GM13977 (cell line): Measurements from ENCODE around the gene KCTD2.

Source experiments
- DNase-seq: peaks from one replicate; pipeline ENCODE4 v3.0.0; 2012; ENCODE audit warnings: low spot score
- CTCF ChIP-seq: IDR thresholded peaks from 2 replicates; pipeline ENCODE4 v1.5.1; 2012; ENCODE audit warnings: mild to moderate bottlenecking, control low read depth; ENCODE audit not compliant: insufficient read depth; ENCODE audit errors: extremely low read depth, missing control alignments
- in situ Hi-C: fragments of 300-500 bp; cut with MboI; formaldehyde crosslinking; loops from one replicate; pipeline ENCODE4 v1.12.0; 2022; ENCODE audit warnings: low sequenced_read_pairs, low pct_unique_long_range_greater_than_20kb, mixed read lengths, inconsistent platforms; ENCODE audit not compliant: unreplicated experiment

Gene KCTD2

GRCh38 chr17:75010683-75011400, 36.2 kb upstream of the KCTD2 start:
- in situ Hi-C loops, result no loop called here
- TF ChIP-seq CTCF, result no peak
- peak; percentile 16 for DNase-seq

- in situ Hi-C loops, result no loop called here
Observed at GRCh38 chr17:75011401-75012095, 35.5 kb upstream of the KCTD2 start.

GRCh38 chr17:75012096-75012345, 35.0 kb upstream of the KCTD2 start:
- in situ Hi-C loops, result no loop called here
- TF ChIP-seq CTCF, result no peak
- DNase-seq, result no peak

More at GRCh38 chr17:75011401-75012095, 35.5 kb upstream of the KCTD2 start:
- TF ChIP-seq CTCF, result no peak
- DNase-seq, result peak; percentile 14

GRCh38 chr17:75012346-75013091, 34.5 kb upstream of the KCTD2 start, which contains the start of gene MRPL58:
TSS of gene MRPL58 (plus strand) at chr17:75012670. CDS start at chr17:75012687, 17 bp downstream.
- in situ Hi-C loops, result no loop called here
- peak; percentile 30 for TF ChIP-seq CTCF
- DNase-seq, result peak; percentile 94

- in situ Hi-C loops, result no loop called here
- TF ChIP-seq CTCF, result no peak
- DNase-seq, result no peak
Observed at GRCh38 chr17:75013092-75013559, 33.9 kb upstream of the KCTD2 start.

GRCh38 chr17:75019146-75019545, 27.9 kb upstream of the KCTD2 start:
- DNase-seq, result no peak
- no peak for TF ChIP-seq CTCF
- in situ Hi-C loops, result no loop called here
